ENCODE data around the gene SLC6A12. TPM values are rescaled to one million over a fixed set of nuclear protein-coding genes. Genes with fewer than 3 reads are reported as not detected.
"Not testable (repeated sequence)": the region's sequence is repeated elsewhere in the genome, so short reads cannot be mapped to it uniquely, and the experiment has no call there.

The SLC6A12 gene
- total RNA-seq, 1 donor from 2014 or later: 6.9 TPM

DNA sequence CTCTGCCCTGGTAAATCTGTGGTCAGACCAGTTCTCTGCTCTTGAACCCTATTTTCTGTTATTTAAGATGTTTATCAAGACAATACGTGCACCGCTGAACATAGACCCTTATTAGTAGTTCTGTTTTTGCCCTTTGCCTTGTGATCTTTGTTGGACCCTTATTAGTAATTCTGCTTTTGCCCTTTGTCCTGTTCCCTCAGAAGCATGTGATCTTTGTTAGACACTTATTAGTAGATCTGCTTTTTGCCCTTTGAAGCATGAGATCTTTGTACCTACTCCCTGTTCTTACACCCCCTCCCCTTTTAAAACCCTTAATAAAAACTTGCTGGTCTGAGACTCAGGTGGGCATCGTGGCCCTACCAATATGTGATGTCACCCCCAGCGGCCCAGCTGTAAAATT is 22.0 kb upstream of the SLC6A12 start:
- FAIRE-seq; DNase-seq (ENCODE audit: low spot score in 2 of 2): not testable (repeated sequence)

DNA sequence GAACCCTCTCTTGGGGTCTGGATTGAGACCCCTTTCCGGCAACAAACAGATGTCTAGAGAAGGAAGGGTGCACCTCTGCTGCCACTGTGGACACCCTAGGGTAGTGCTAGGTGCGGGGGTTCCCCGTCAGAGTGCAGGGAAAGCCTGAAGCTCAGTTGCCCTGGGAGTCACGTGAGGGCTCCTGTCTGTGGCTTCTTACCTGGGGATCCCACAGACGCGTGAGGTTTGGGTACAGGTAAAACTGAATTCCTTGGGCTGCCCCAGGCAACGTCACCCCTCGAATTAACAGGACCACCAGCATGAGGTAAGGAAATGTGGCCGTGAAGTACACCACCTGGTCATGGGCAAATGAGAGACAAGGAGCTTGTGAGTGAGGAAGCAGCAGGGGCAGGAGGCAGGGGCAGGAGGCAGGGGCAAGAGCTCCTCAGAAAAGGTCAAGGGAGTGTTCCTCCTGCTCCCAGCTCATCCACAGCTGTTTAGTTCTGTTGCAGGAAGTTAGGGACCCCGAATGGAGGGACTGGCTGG is 21.0 kb upstream of the SLC6A12 start:
- no peak for FAIRE-seq
- DNase-seq (ENCODE audit: low spot score in 2 of 2): no peak

DNA sequence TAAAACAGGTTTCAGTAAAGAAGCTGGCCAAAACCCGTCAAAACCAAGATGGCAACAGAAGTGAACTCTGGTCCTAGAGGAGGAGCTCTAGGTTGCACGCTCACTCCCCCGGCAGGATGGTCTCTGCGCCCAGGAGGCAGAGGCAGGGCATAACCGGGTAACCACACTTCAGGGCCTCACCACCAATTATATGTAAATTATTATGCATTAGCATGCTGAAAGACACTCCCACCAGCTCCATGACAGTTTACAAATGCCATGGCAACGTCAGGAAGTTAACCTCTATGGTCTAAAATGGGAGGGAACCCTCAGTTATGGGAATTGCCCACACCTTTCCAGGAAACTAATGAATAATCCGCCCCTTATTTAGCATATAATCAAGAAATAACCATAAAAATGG is 20.1 kb upstream of the SLC6A12 start:
- DNase-seq (ENCODE audit: low spot score in 2 of 2) (no peak), FAIRE-seq (no peak)

DNA sequence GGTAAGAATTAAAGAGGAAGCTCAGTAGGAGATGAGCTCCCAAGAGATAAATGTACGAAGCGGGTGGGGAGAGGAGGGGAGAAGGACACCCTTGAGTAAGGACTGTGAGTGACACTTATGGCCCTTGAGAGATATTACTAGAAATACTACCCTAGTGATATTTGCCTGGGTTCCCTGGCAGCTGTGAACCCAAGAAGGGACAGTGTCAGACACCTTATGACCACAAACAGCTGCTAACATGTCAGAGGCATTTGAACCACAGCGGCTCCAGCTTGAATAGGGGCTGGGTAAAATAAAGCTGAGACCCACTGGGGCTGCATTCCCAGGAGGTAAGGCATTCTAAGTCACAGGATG is 19.6 kb upstream of the SLC6A12 start:
- DNase-seq (ENCODE audit: low spot score in 2 of 2) (no peak), FAIRE-seq (no peak)

DNA sequence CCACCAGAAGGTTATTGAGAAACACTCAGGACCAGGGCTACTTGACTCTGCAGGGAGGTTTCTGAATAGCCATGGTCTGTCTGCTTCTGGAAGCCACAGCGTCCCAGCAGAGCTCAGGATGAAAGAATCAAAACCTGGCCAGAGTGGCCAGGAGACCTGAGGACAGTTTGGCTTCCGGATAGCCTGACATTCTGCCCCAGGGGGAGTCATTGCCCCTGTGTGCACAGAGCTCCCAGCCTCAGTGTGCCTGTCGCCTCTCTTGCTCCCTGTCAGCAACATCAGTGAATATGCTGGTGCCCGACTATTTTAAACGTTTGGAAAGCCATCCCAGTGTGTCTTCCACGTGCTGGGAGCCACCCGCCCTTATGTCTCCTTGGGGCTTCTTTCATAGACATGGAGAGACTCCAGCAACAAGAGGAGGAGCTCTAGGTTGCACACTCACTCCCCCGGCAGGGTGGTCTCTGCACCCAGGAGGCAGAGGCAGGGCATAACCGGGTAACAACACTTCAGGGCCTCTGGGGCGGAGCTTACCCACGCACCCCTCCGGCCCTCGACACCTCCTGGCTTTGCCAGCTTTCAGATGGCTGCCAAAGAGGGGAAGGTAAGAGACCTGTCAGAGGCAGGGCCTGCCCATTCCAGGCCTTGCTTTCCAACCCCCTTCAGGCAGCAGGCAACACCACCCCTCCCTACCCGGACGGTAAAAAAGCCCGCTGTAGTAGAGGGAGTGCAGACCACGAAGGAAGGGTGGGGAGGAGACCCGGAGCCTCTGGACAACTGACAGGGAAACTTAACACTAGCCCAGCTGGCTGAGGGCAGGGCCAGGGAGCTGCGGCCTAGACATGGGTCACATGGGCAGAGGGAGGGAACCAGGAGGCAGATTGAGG is 19.0 kb upstream of the SLC6A12 start:
- FAIRE-seq: no peak
- no peak for DNase-seq (ENCODE audit: low spot score in 2 of 2)

DNA sequence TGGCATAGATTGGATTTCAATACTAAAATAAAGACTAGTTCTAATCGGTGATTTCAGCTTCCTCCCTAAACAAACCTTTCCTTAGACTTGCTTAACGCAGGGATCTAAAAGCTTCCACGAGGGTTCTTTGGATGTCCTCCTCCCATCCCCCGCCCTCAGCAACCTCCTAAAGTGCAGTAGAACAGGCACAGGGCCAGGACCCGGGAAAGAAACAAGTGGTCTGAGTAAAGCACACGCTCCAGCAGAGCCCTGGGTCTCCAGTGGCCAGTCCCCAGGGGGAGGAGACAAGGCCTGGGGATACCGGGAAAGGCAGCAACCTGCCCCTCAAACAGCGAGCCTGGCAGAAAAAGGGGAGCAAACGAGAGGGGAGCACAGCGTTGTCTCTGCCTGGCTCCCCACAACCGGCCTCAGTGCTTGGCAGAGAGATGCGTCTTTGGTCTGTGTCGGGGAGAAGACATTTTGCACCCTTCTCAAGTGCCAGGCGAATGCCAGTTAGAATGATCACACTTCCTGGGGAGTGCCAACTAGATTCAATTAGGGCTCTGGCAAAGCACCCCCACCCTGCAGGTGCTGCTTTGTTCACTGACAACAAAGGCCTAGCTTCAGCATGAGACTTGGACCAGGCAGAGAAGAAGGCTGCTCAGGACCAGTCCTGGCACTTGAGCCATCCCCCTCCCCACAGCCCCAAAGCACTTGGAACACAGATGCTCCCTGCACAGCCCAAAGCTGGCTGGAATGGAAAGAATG is 17.1 kb upstream of the SLC6A12 start:
- DNase-seq (ENCODE audit: low spot score in 2 of 2): peak; percentile 40 to 44
- FAIRE-seq: no peak

DNA sequence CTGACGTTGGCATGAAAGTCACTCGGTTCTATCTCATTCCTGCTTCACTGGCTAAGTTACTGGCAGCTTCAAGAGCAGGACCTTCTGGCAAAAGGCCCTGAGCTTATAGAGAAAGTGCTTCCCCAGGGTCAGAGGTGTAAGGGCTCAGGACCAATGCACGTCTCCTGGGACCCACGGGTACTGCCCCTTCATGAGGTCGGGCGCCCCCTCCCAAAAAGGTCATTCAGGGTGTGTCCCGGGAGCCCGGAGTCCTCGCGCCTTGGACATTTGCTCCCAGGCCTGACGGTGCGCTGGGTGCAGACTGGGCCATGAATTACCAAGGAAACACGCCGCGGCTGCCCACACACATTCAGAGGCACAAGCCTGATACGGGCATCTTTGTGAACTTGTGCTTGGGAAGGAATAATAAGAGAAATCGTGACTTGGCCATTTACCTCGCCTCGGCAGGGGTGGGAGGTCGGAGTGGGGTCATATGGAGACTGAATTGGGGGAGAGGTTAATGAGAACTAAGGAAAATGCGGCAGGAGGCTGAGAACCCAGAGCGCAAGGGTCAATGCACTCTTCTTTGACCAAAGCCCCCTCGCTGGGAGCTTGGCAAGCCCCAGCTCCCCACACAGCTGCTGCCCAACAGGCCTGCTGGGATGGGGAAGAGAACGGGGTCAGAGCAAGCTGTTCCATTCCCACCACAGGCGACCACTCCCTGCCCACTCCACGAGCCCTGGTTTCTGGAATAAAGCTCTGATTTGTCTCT is 15.7 kb upstream of the SLC6A12 start:
- FAIRE-seq (no peak), DNase-seq (ENCODE audit: low spot score in 2 of 2) (no peak)

DNA sequence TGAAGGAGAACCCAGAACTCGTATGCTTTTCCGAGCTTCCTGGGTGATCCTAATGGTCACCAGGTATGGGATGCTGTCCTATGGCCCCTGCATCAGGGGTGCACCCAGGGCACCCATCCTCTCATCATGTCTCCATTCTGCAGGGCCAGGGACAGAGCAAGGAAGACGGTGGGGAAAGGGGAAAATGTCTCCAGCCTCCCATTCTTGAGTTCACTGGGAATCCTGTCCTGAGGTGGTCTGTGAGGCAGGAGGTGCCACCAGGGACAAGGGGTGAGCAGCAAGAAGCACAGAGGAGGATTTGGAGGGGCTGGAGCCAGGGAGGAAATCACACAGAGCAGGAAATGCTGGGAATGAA is 14.9 kb upstream of the SLC6A12 start:
- FAIRE-seq (no peak), DNase-seq (ENCODE audit: low spot score in 2 of 2) (no peak)

DNA sequence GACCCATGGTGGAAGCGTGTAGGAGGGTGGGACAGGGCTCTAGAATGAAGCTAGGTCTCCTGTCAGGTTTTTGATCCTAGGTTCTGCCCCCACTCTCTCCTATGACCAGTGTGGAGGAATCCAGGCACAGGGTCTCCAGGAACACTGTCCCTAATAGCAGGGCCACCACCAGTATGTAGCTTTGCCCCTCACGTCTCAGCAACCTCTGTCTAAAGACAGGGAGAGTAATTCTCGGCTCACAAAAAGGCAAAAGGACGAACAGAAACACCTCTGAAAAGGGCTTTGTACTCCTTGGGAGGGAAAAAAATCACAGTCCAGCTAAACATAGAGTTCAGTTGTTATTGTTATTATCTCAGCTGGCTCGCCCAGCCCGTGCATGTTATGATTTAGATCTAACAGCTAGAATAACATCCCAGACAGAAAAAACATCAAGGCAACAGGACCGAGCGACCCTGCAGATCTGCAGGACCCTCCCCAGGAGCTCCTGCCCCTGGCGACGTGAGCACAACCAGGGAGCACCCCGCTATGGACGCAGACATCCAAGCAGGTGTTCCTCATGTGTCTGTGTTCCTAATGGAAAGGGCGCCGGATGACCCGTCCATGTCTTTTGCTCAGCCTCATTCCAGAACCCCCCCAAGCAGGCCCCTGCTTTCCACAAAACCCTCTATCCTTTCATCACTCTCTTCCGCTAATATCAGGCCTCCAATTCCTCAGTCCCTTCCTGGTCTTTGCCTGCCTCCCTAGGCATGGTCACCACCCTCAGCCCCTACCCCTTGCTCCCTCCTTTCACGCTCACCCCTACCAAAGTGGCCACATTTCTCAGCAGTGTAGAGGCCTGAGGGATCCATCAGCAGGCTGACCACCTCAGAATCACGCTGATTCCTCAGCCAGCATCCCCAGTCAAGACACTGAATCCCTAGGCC is 14.2 kb upstream of the SLC6A12 start:
- FAIRE-seq: no peak
- no peak for DNase-seq (ENCODE audit: low spot score in 2 of 2)

DNA sequence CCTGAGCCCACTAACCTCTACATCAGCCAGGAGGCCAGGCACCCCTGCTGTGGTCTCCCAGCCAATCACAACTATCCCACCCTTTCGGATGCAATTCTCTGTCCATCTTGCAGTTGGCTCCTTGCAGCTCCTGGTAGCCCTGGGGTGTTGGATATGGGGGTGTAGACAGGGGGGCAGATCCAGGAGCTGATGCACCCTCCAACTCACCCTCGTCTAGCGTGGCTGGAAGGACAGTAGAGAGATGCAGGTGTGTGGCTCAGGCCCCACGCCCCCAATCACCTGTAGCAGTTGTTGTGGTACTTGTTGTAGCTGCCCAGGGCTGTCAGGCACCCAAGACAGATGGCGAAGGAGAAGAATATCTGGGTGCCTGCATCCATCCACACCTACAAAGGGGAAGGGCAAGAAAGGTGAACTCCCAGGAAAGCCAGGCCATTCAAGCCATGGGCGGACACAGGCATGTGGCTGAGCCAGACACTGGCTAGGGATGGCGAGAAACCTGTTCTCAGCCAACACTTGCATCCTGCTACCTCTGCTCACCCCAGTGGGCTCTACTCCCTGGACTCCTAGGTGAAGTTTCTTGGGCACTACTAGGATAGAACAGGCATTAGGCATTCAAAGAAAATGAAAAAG is 13.4 kb upstream of the SLC6A12 start:
- FAIRE-seq (no peak), DNase-seq (ENCODE audit: low spot score in 2 of 2) (no peak)

DNA sequence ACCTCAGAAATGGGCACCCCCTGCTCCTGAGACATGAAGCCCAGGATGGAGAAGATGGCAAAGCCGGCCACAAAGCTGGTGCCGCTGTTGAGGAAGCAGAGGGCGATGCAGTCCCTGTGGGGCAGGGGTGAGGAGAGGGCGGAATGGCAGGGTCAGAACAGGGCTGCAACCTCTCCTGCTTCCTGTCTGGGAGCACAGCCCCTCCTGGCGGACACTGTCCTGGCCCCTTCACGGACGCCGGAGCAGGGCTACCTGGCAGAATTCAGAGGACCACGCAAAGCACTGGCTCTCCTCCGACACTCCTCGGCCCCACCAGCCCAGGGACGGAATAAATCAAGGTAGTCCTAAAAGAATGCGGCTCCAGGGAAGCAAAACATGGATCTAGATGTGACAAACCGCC is 12.4 kb upstream of the SLC6A12 start:
- no peak for DNase-seq (ENCODE audit: low spot score in 2 of 2)
- no peak for FAIRE-seq

DNA sequence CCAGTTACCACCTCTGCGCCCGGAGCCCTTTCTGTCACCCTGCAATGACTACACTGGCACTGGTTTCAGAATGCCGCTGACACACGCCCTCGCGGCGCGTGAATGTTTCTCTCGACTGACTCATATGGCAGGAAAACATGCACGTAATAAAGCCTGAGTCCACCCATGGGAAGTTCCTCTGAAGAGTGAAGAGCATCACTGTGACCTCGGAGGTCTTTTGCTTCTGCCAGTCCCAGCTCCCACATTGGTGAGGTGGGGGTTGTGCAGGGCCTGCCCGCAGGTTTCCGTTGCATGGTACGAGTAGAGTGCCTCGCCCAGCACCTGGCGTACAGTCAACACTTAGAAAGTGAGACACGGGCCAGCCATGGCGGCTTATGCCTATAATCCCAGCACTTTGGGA is 11.1 kb upstream of the SLC6A12 start:
- DNase-seq (ENCODE audit: low spot score in 2 of 2): no peak
- FAIRE-seq: no peak

DNA sequence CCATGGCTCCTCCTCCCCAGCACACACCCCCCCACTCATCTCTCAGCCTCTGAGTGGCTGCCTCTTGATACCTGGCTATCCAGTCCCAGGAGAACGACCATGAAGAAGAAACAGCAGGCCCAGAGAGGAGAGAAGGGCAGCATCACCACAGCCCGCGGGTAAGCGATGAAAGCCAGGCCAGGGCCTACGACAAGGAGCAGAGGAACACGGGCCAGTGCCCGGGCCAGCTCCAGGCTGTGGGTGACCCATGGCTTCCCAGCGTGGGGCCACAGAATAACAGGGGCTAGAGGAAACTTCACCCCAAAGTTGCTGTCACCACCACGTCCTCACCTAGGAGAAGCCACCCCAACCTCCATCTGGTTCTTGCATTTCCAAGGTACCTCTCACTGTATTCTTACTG is 10.4 kb upstream of the SLC6A12 start:
- FAIRE-seq: no peak

DNA sequence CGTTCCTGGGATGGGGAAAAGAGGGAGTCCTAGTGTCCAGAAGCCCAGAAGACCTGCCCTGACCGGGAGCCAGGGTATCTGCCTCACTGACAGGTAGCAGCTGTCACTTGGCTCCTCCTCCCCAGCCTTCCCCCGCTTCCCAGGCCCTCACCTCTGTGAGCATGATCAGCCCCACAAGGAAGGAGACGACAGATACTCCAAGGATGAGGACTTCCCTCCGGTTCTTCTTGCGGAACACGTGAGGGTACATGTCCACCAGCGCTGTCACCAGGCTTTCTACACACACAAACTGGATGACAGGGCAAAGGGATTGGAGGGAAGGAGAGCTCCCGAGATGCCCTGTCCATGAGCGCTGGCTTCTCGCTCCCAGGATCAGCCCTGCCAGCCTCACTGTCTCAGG is 9.9 kb upstream of the SLC6A12 start:
- DNase-seq (ENCODE audit: low spot score in 2 of 2) (no peak), FAIRE-seq (no peak)

More for the DNA sequence above, 10.4 kb upstream of the SLC6A12 start:
- no peak for DNase-seq (ENCODE audit: low spot score in 2 of 2)

DNA sequence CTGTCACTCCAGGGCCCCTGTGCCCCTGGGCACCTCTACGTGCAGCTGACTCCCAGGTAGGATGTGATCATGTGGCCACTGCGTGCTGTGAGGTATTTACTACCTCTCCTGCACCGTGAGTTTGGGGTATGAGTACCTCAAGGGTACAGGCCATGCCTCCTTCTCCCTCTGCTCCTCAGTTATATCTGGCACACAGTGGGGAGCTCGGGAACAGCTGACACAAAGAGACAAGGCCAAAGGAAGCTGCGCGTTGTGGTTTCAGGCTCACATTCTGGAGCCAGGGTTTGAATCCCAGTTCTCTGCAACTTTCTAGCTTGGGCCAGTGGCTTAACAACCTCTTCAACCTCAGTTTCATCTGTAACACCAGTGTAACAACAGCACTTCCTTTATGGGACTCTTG is 7.8 kb upstream of the SLC6A12 start:
- FAIRE-seq (no peak), DNase-seq (ENCODE audit: low spot score in 2 of 2) (no peak)

DNA sequence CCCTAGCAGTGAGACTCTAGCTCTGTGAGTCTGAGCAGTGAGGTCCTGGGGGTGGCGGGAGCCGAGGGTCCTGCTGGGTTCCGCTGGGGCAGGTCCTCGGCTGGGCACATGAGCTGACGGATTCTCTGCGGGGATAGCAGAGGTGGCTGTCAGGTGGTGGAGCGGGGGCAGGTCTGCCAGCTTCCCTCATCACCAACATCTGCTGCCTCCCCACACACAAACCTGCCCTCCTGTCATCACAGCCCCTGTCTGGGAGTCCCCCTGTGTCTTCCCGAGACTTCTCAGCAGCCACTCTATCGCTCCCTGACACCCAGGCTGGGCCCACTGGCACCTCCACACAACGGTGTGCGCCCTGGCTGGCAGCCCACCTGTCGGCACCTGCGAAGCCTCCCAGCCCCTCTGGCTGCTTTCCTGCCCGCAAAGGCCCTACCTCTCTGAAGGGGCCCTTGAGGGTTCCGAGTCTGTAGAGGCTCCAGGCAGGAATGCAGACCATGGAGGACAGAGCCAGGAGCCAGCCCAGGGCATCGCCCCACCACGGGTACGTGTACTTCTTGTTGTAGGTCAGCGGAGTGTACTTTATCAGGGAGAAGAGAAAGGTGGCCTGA is 7.1 kb upstream of the SLC6A12 start:
- DNase-seq (ENCODE audit: low spot score in 2 of 2): no peak
- no peak for FAIRE-seq

DNA sequence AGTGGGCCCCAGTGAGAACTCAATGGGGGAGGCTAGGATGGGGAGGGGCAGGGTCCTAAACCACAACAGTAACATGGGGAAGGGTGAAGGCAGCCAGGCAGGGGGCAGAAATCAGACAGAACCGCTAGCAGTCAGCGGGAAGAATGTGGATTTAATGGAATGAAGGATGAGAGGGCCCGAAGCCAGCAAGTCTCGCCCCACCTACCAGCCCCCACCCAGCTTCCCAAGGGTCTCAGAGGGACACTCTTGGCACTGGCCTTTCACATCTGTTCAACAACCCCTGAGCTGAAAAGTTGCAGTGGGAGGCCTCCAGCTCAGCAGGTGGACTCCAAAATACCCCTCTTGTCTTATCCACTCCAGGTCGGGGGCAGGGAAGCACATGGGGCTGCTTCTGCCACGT is 6.5 kb upstream of the SLC6A12 start:
- no peak for FAIRE-seq
- DNase-seq (ENCODE audit: low spot score in 2 of 2): no peak

DNA sequence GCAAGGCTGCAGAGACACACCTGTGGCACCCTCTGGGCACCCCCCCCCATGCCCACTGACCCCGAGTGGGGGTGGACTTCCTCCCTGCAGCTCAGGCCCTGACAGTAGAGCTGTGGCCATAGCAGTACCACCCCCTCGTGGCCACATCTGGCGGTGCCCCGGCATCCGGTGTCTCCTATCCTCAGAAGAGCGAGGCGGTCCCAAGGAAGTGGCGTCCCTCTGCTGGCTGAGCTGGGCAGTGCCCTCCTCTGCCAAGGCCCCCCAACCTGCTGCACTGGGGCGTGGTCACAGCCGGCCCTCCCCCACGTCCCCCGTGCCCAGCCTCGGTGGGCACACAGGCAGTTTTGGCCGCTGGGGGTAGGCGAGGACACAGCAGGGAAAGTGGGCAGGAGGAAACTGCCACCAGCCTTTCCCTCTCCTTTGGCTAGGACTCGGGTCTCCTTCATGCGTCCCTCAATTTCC is 6.0 kb upstream of the SLC6A12 start:
- DNase-seq (ENCODE audit: low spot score in 2 of 2) (peak in 1 of 2 donors; percentile 62), FAIRE-seq (no peak)

Data from frontal cortex (tissue), 4 donors.